Jurkat, Clone E6-1 (cell line): Measurements from ENCODE around the gene RABAC1.

Experiments used
- DNase-seq: peaks from one replicate; pipeline ENCODE4 v3.0.0-alpha.2; 2011; ENCODE audit warnings: low read depth, low spot score
- H3K4me3 ChIP-seq: 2 replicates; pipeline ENCODE4 v1.5.1; 2011; ENCODE audit warnings: mild to moderate bottlenecking, low read length, control low read depth, moderate library complexity

RABAC1 gene

GRCh38 chr19:41910240-41910991 lies 48.7 kb downstream of the RABAC1 start:
- no peak for DNase-seq
- H3K4me3 ChIP-seq = no peak overlapping the region

GRCh38 chr19:41909706-41910105 lies 49.4 kb downstream of the RABAC1 start:
- no peak for DNase-seq
- H3K4me3 ChIP-seq = no peak overlapping the region

GRCh38 chr19:41908724-41909464 lies 50.2 kb downstream of the RABAC1 start:
- no peak for DNase-seq
- H3K4me3 ChIP-seq = no peak overlapping the region

GRCh38 chr19:41907994-41908615 lies 51.0 kb downstream of the RABAC1 start:
- no peak for DNase-seq
- H3K4me3 ChIP-seq = no peak overlapping the region

GRCh38 chr19:41906916-41907680 lies 52.0 kb downstream of the RABAC1 start:
- no peak for DNase-seq
- H3K4me3 ChIP-seq = no peak overlapping the region
